ENCODE measurements around the gene TMEM88. TPM values are rescaled to one million over a fixed set of nuclear protein-coding genes. Genes with fewer than 3 reads are reported as not detected.

The TMEM88 gene
- total RNA-seq, 1 experiment from 2014 or later, result 11.3 TPM

DNA sequence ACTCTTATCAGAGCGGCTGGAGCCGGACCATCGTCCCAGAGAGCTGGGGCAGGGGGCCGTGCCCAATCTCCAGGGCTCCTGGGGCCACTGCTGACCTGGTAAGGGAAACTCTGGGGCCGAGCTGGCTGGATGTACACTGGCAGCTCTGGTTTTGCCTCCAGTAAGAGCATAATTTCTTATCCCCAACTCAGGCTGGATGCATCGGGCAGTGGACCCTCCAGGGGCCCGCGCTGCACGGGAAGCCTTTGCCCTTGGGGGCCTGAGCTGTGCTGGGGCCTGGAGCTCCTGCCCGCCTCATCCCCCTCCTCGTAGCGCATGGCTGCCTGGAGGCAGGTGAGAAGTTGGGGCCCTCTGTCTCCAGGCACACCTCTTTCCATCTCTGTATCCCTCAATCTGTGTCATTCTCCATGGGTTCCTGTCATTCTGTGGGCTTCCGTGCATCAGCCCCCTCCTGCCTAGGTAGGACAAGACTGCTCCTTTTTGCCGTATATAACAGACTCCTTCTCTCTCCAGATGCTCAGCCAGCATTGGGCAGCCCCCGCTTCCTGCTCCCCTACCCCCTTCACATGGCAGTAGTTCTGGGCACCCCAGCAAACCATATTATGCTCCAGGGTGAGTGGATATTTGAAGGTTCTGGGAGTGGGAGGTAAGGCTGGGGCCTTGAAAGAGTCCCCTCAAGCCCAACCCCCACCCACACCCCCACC, 9.4 kb upstream of the TMEM88 start:
- Histone ChIP-seq H3K9me3 (ENCODE audit: control insufficient read depth, low read depth, low read length) (no peaks in the 10 kb centered on the region), H3K27me3 (ENCODE audit: insufficient read depth, low read length) (peaks cover 10% of the 10 kb centered on the region; the same call in 1 of the 2 replicates), H3K79me1 (ENCODE audit: insufficient read depth, low read depth, low read length, poor library complexity, severe bottlenecking) (no peaks in the 10 kb centered on the region), H3K4me1 (ENCODE audit: insufficient read depth, low read length) (no peaks in the 10 kb centered on the region), H3K23ac (ENCODE audit: insufficient read length, low read depth, low read length) (no peak overlapping the region), H3K79me2 (ENCODE audit: insufficient read depth, low read length) (no peaks in the 10 kb centered on the region), H3K9ac (ENCODE audit: extremely low read depth, insufficient read length, low read length) (no peak overlapping the region), H4K8ac (replicated peaks; ENCODE audit: insufficient read length, low read depth, low read length) (no peak overlapping the region), H2BK20ac (ENCODE audit: low read depth, low read length, poor library complexity, severe bottlenecking) (no peak overlapping the region), H2BK5ac (ENCODE audit: insufficient read length, low read length) (no peak overlapping the region), H3K56ac (ENCODE audit: insufficient read length, low read depth, low read length) (no peak overlapping the region), H2AFZ (ENCODE audit: low read length) (no peak overlapping the region), H3K4ac (ENCODE audit: low read depth, low read length) (no peak overlapping the region), H3K18ac (ENCODE audit: insufficient read length, low read depth, low read length) (no peak overlapping the region), H4K5ac (ENCODE audit: insufficient read length, low read depth, low read length) (no peak overlapping the region), H2BK120ac (ENCODE audit: low read depth, low read length, poor library complexity, severe bottlenecking) (no peak overlapping the region), H3K4me2 (ENCODE audit: insufficient read depth, insufficient read length, low read length) (peak overlapping the region; percentile 97), H4K91ac (ENCODE audit: insufficient read length, low read depth, low read length) (no peak overlapping the region), H2AK5ac (ENCODE audit: insufficient read length, low read length) (no peak overlapping the region), H2BK15ac (ENCODE audit: low read depth, low read length) (no peak overlapping the region), H2BK12ac (ENCODE audit: insufficient read length, low read depth, low read length) (no peak overlapping the region), H3K23me2 (ENCODE audit: insufficient read length, low read depth, low read length, poor library complexity, severe bottlenecking) (peaks cover 29% of the 10 kb centered on the region), H4K20me1 (ENCODE audit: control insufficient read depth, insufficient read depth, insufficient read length) (no peaks in the 10 kb centered on the region), H3T11ph (ENCODE audit: low read length) (no peak overlapping the region), H3K14ac (ENCODE audit: insufficient read depth, low read length) (no peak overlapping the region), H3K27ac (ENCODE audit: insufficient read length, low read depth, low read length) (no peak overlapping the region)
- TF ChIP-seq, protein P1, sequence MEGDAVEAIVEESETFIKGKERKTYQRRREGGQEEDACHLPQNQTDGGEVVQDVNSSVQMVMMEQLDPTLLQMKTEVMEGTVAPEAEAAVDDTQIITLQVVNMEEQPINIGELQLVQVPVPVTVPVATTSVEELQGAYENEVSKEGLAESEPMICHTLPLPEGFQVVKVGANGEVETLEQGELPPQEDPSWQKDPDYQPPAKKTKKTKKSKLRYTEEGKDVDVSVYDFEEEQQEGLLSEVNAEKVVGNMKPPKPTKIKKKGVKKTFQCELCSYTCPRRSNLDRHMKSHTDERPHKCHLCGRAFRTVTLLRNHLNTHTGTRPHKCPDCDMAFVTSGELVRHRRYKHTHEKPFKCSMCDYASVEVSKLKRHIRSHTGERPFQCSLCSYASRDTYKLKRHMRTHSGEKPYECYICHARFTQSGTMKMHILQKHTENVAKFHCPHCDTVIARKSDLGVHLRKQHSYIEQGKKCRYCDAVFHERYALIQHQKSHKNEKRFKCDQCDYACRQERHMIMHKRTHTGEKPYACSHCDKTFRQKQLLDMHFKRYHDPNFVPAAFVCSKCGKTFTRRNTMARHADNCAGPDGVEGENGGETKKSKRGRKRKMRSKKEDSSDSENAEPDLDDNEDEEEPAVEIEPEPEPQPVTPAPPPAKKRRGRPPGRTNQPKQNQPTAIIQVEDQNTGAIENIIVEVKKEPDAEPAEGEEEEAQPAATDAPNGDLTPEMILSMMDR (conservative IDR thresholded peaks at IDR 0.05), result no peak
- no CpG with 5 or more reads among the region's 15 CpGs for WGBS (ENCODE audit: extremely low coverage, insufficient read length, low lambda C conversion rate)
- Mint-ChIP-seq H3K4me3 (peak overlapping the region; percentile 89 to 94), H3K4me1 (peaks cover 13 to 27% of the 10 kb centered on the region in 2 experiments), H3K36me3 (ENCODE audit: insufficient read depth in 1 of 3, low read depth in 3 of 3) (peaks cover 4 to 32% (median 27%) of the 10 kb centered on the region in 3 experiments; a peak in 6 of 7 replicates), H3K27me3 (ENCODE audit: low read depth) (peaks cover 15% of the 10 kb centered on the region), H3K27ac (no peak overlapping the region; a peak in 1 of 7 replicates), H3K9me3 (no peaks in the 10 kb centered on the region; a peak in 1 of 5 replicates)
- no peak for DNase-seq
